Activated CD8-positive, alpha-beta memory T cell treated with anti-CD3 and anti-CD28 coated beads for 1 hour (primary cell): ENCODE results near the gene GIMAP5.

Experiments
- DNase-seq, 2 donors: peaks; one replicate each; pipeline ENCODE4 v3.0.0-alpha.2; 2020; ENCODE audit warnings: low read depth in 1 of 2; ENCODE audit errors: extremely low read depth in 1 of 2

GIMAP5 gene

DNA sequence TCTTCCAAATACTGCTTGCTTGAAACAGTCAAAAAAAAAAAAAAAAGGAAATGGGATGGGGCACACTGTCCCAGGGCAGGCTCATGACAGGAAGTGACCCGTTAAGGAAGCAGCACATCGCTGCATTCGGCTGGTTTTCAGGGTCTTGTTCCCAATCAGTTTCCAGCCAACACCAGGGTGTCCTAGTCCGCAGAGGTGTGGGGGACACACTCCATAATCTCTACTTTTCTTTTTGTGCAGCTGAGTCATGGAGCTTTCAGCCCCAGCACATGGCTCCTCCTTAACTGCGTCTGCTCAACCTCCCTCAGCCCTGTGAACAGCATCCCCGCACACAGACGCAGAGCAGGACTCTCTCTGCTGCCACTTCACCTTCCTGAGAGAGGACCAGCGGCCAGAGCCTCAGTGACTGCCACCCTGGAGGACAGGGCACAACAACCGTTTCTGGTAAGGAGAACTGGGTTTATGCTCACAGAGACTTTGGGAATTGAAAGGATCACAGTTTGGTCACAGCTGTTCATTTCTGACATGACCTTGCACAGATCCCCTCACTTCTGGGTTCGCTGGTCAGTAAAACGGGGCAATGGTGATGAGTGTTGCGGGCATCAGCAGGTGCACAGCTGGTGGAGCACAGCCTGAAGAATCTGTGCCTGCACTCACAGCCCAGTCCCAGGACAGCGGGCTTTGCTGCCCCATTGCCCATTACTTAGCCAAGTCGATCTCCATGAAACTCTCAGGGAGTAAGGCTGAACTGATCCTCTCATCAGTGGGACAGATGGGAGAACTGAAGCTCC lies at the start of gene GIMAP5:
Gene GIMAP5 (plus strand): TSS at position 154 of the 791 bp plus-strand sequence. CDS start 3,467 bp downstream, outside the sequence.
- DNase-seq, result peak in 1 of 2 donors; percentile 33

DNA sequence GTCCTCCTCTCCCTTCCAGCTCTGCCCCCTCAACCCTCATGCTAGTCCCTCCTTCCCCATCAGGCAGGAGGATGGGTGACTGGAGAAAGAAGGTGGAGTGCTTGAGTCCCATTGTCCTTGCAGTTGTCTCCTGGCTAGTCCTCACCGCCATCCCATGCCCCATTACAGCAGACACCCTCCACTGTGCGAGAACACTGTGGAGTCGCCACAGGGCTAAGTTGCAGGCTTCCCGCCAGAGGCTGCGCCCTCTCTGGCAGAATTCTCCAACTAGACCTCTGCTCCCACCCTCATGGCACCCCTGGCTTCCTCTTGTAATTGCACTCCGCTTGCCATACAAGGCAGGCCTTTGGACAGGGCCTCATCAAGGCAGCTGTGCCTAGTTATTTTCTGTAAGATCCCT lies 48.6 kb upstream of the GIMAP5 start:
- no peak for DNase-seq

DNA sequence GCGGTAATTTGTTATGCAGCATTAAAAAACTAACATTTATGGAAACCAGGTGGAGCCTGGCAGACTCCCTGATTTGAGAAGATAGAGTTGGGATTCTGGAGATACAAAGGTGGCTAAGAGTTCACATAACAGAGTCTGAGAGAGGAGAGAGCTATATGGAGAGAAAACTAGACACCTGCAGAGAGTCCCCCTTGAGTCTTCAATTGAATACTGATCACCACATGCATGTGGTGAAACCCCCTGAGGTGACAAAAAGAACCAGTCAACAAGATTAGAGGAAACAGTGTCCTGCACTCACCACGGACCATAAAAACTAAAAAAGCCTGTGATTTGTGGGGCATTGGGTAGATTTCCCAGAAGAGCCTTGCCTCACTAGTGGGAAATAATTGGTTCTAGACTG lies 41.6 kb upstream of the GIMAP5 start:
- DNase-seq, result no peak

DNA sequence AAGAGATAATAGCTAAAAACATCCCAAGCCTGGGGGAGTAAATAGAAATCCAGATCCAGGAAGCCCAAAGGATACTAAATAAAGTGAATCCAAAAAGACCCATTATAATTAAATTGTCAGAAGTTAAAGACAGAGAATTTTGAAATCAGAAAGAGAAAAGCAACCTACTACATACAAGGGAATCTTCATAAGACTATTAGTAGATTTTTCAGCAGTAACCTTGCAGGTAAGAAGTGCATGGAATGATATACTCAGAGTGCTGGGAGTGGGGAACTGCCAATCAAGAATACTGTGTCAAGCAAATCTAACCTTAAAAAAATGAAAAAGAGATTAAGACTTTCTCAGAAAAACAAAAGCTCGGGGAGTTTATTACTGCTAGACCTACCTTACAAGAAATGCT lies 34.0 kb upstream of the GIMAP5 start:
- no peak for DNase-seq

DNA sequence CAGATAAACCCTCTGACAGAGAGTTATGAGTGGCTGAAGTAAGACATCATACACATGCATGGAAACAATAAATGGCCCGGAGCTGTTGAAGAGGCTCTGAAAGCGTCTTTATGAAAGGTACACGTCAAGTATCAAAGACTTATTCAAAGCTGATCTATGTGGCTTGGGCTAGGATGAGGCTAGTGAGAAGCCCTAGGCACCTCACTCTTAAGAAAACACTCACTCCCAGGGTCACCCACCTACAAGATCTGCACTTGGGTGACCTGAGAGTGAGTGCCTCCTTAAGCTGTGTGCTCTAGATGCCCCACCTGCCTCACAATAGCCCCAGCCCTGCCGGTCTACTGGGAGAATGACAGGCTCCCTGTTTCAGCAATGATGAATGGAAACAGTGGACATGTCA lies 21.9 kb upstream of the GIMAP5 start:
- no peak for DNase-seq

DNA sequence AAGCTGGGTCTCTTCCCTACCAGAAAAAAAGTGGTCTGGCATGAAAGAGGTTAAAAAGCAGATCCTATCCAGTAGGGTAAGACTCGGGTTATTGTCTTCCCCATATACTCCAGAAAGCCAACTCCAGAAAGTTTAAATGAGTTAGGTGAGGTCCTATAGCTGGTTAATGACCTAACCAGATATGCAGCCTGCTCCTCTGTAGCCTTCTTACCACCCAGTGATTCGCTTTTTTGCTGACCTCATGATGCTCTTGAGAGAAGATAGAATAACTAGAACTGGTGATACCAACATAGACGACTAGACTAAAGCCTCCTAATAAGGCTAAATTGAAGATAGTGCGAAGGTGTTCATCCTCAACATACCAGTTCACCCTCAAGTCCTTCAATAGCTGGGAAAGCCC lies 21.5 kb upstream of the GIMAP5 start:
- no peak for DNase-seq

DNA sequence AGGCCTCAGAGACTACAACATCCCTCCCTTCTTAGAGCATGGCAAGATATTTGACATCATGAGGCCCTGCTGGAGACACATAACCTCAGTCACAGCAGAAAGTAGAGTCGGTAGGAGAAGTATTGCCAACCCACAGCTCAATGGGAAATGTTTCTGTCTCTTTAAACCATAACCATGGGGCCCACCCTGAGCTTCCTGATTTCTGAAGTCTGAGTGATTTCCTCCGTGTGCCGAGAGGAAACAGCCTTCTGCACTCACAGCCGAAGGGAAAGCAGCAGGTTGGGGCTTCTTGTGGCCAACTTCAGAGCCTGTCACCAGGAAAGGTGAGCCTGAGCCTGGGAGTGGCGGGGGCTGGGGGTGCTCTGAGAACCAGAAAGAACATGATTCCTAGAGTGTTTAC lies 20.9 kb upstream of the GIMAP5 start, which contains the start of gene GIMAP1:
Gene GIMAP1 (plus strand): TSS at position 246 of the 400 bp plus-strand sequence. CDS start 2,435 bp downstream, outside the sequence.
- DNase-seq, result peak; percentile 41 to 46

DNA sequence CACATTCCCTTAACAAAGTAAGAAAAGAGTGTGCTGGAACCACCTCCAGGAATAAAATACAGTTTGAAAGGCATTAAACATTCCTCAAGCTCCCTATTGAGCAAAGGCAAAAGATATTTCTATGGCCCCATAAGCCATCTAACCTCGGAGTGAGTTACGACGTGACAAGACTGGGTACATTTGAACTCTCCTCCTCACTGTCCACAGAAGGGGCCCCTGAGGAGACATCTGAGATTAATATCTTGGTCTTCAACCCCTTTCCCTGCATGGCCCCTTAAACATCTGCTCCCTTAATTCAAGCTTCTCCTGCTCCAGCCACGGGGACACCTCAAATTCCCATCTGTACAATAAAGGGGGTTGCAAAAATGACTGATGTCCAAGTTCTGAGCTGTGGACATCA lies 20.3 kb upstream of the GIMAP5 start:
- no peak for DNase-seq

DNA sequence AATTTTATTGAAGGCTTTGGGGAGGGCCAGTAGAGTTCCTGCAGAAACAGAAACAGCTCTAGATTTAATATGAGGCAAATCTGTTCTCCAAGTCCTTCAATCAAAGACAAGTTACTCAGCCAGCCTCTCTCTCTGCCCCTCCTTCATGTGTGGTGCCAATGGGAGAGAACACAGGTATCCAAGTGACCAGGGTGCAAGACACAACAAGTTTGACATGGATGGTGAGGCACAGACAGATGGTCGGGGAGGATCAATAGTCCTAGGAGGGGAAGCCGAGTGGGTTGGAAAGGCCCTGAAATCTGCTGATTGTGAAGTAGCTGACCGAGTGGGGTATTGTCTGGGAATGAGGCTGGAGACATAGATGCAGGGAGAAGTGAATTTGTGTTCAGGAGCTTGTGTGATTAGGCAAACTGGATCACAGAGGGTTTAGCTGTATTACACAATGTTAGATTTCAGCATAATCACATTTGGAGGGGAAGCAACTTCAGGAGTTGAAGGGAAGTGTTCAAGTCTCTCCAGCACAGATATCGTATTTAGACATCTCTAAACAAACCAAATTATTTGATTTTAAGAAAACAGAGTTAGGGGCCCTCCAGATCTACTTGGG lies 19.3 kb upstream of the GIMAP5 start:
- no peak for DNase-seq

DNA sequence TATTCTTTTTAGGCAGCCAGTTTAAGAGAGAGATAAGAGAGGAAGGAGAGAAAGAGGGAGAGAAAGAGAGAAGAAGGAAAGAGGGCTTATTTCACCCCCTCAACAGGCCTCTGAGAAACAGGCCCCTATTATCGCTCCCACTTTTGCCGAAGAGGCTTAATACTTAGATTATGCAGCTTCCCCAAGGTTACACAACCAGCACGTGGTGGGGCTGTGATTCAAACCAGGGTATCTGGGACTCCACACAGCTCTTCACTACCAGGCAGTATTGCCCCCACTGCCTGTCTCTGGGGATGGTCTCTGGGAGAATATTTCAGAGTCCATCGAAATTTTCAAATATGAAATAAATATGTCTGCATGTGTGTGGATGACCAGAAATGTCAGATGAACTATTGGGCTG lies 17.8 kb upstream of the GIMAP5 start:
- DNase-seq, result no peak

DNA sequence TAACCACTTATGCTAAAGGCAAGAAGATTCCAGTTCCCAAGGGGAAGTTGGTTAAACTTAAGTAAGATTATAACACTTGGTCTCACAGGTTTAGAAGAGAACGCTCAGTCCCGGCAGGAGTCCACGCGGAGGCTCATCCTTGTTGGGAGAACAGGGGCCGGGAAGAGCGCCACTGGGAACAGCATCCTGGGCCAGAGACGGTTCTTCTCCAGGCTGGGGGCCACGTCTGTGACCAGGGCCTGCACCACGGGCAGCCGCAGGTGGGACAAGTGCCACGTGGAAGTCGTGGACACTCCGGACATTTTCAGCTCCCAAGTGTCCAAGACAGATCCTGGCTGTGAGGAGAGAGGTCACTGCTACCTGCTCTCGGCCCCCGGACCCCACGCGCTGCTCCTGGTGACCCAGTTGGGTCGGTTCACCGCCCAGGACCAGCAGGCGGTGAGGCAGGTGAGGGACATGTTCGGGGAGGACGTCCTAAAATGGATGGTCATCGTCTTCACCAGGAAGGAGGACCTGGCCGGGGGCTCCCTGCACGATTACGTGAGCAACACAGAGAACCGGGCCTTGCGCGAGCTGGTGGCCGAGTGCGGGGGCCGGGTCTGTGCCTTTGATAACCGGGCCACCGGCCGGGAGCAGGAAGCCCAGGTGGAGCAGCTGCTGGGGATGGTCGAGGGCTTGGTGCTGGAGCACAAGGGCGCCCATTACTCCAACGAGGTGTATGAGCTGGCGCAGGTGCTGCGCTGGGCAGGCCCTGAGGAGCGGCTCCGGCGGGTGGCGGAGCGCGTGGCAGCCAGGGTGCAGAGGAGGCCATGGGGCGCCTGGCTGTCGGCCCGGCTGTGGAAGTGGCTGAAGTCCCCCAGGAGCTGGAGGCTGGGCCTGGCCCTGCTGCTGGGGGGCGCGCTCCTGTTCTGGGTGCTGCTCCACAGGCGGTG lies 17.0 kb upstream of the GIMAP5 start:
- DNase-seq, result no peak

DNA sequence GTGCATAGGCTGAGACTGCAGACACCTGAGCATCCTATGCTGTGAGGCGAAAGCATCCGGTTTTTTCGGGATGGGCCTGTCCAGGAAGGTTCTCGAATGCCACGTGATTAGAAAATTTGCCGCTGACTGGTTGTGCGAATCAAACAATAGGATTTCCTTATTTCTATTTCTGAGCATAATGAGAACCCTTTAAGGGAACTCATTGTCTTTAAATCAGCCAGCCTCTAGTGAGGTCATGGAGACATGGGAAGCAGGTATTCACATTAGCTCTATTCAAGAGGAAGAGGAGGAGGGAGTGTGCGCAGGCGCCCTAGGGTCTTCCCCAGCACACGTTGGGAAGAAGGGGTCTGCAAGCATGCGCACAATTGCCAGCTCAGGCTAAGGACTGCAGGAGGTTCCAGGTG lies 15.2 kb upstream of the GIMAP5 start:
- DNase-seq, result no peak

DNA sequence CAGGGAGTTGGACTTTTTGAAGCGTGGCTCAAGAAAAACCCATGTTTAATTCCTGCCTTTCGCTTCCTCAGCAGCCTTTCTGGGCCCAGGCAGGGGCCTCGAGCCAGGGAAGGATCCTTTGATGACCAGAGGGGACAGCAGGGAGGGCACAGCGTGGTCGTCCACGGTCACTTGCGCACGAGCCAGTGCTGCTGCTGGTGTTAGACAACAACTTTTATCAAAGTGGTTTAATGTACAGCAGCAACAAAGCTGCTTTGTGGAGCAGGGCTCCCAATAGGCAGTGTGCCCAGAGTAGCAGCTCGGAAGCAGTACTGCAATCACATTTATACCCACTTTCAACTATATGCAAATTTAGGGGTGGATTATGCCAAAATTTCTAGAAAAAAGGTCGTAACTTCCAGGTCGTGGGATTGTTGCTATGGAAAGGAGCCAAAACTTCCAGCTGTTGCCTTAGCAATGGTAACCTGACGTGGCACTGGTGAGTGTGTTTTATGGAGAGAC lies 14.7 kb upstream of the GIMAP5 start:
- no peak for DNase-seq

DNA sequence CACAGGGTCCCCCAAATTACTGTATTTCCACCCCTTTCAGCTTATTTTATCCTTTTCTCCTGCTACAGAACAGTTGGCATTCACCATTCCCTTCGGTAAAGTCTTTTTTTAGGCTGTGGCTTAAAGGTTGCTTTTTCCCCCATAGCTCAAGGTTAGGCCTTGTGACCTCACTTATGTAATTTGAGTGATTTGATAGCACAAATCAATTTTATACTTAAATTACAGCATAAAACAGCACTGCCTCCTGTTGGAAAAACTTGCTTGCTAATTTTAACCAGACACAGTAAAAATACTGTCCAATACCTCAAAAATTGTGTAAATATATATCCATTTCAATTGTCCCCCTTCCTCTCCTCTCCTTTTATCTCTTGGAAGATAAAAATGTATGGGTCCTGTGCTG lies 13.8 kb upstream of the GIMAP5 start:
- no peak for DNase-seq

DNA sequence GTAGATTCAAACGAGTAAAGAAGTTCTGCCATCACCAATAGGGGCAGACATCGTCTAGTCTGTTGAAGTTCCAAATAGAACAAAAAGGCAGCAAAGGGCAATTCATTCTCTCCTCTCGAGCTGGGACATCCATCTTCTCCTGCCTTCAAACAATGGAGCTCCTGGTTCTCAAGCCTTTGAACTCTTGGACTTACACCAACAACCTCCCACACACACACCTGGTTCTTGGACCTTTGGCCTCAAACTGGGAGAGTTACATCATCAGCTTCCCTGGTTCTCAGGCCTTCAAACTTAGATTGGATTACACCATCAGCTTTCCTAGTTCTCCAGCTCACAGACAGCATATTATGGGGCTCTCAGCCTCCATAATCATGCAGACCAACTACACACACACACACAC lies 9.8 kb upstream of the GIMAP5 start:
- DNase-seq, result no peak

DNA sequence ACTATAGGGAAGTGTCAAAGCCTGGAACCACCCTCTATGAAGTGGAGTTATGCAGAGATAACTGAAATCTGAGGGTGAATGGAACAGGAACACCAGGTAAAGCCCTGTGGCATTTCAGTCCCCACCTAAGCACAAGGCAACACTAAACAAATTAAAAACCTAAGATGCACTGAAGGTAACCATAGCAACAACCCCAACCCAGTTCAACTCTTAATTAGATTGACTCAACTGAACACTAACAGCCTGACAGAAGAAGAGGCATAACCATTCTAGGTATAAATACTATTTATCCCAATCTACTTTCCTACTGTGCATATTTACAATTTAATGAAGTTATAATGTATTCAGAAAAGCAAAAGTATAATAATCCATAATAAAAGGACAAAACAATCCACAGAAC lies 9.2 kb upstream of the GIMAP5 start:
- no peak for DNase-seq

DNA sequence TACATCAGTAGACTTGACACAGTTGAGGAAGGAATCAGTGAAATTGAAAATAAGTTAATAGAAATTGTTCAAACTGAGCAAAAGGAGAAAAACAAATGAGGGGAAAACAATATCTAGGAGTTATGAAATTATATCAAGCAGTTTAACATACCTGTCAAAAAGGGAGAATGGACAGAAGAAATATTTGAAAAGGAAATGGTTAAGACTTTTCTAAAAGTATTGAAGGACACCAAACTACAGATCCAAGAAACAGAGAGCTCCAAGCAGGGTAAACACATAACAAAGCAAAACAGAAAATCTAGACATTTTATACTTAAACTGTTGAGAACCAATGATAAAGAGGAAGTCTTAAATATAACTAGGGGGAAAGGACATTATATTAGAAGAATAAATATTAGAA lies 8.6 kb upstream of the GIMAP5 start:
- DNase-seq, result no peak

DNA sequence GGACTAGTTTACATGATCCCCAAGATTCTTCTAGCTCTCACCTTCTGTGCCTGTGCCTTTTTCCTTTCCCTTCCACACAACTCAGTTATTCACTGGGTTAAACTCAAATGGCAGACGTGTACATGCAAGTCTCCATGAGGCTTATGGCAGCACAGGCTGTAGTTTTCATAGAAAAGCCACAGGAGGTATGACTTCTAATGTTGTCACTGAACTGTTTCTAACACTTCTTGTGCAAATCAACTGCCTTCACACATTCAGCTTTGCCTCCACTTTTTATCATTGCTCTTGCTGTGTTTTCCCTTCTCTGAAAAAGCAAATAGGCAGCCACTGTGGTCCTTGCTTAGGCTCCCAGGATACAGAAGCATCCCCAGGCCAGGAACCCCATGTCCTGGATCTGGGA lies 5.3 kb upstream of the GIMAP5 start:
- no peak for DNase-seq

DNA sequence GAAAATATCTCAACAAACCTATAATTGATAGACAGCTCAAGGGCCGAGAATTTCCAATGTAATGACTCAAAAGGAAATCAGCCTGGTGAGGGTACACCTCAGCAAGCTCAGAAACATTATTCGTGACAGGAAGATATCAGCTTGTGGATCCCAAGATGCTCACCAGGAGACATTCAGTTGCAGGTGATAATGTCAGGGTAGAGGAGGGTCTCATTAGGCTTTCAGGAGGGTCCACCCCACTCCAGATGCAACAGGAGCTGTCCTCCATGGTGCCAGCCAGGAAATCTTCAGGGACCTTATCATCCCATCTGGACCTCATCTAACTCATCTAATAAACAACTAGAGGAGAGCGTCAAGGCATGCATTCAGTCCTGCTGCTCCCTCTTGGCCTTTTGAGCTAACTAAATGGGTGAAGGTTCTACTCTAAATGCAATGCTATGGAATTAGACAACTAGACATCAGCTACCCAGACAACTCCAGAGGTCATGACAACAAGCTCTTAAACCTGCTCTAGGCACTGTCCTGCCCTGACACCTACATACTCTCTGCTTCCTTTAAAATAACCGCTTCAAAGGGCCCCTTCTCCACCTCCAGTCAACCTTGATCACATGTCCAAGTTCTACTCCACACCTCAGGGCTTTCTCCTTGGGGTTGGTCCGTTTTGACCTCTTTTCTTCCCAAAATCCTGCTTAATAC lies 4.3 kb upstream of the GIMAP5 start:
- no peak for DNase-seq

DNA sequence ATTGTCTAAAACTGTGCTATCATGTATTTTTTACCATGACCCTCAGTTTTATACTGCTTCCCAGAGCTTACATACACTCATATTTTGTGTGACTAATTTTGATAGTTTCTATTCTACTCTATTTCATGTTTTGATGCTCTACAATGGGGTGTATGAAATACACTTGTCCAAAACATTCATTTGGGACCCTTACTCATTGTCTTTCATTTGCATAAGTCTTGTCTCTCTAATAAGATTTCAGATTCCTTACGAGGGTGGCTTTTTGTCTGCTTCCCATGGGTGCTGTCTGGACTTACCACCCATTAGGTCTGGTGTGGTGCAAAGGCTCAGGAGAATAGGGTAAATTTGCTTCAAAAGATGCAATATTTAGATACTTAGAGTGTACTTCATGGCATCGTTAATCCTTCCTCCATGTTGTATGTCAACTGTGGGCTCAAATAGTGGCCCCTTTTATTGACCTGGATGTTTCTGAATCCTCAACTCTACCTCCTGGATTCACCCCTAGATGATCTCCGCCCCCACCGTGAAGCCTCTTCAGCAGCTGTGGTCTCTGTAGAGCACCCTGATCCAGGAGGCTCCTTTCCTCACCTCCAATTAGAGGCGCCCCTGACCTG lies 3.6 kb upstream of the GIMAP5 start:
- DNase-seq, result no peak
